ENCODE measurements around the gene TMEM170B. TPM values are rescaled to one million over a fixed set of nuclear protein-coding genes. Genes with fewer than 3 reads are reported as not detected.

TMEM170B gene, protein sequence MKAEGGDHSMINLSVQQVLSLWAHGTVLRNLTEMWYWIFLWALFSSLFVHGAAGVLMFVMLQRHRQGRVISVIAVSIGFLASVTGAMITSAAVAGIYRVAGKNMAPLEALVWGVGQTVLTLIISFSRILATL
- 1.8 and 1.9 TPM in 2 replicates for total RNA-seq

DNA sequence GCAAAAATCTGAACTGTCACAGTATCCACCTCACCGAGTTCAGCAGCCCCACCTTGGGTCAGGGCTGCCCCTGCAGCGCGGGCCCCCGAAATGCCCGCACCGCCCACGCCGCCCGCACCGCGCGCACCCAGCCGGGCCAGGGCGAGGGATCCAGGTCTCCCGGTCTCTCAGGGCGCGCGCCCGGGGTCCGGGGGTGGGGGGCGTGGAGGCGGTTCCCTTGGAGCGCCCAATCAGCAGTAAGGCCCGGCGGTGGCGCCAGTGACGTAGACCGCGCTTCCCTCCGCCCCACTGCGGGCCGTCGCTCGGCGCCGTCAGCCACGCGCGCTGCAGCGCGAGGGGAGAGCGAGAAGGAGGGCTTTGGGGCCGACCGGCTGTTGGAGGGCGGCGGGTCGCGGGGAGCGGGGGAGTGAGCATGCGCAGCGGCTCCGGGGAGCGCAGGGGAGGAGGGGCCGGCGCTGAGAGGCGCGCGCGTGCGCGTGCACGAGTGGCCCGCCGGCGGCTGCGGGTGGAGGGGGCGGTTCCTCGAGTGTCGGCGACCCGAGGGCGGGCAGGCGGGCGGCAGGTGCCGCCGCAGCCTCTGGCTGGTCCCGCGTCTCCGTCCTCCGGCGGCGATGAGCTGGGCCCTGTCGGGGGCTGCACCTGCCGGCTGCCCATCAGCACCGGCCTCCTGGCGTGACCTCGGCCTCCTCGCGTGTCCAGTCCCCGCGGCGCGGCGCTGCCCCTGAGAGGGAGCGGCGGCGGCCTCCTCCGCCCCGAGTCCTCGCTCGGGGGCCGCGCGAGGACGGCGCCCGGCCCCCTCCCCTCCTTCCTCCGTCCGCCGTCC is at the start of gene TMEM170B:
TSS of gene TMEM170B (plus strand) at position 521 of the 823 bp plus-strand sequence. CDS start 529 bp downstream, outside the sequence.

Other genes with a start within 250 kb of the TMEM170B start
- gene ADTRP, start 241.1 kb downstream of the TMEM170B start, total RNA-seq, result 0.66 and 2.6 TPM in 2 replicates

Data from aortic smooth muscle cell (primary cell).